OCI-LY1 (cell line): ENCODE measurements around the gene PRG3.

ENCODE experiments used
- H2AFZ ChIP-seq: fragments of 200-600 bp; sonication (generic), shearing (Covaris generic); 2 replicates; pipeline ENCODE4 v1.6.0; 2014; ENCODE audit warnings: antibody characterized with exemption, mild to moderate bottlenecking, low read length
- H3F3A ChIP-seq: fragments of 200-600 bp; sonication (generic), shearing (Covaris generic); 2 replicates; pipeline ENCODE4 v1.6.0; 2014; ENCODE audit warnings: mild to moderate bottlenecking, antibody characterized with exemption, low read length, moderate library complexity; ENCODE audit not compliant: insufficient read depth
- H3K27ac ChIP-seq: fragments of 200-600 bp; sonication (generic); 2 replicates; pipeline ENCODE4 v1.5.1; 2014; ENCODE audit warnings: low read length, mixed run types, mild to moderate bottlenecking, low read depth; ENCODE audit not compliant: poor library complexity, severe bottlenecking
- H3K27me3 ChIP-seq: fragments of 200-600 bp; sonication (generic); 2 replicates; pipeline ENCODE4 v1.6.0; 2014; ENCODE audit warnings: antibody characterized with exemption, mild to moderate bottlenecking, low read length, moderate library complexity; ENCODE audit not compliant: insufficient read depth
- H3K36me3 ChIP-seq: fragments of 200-600 bp; sonication (generic); 2 replicates; pipeline ENCODE4 v1.6.1; 2014; ENCODE audit warnings: mild to moderate bottlenecking, antibody characterized with exemption, low read length, moderate library complexity, mixed read lengths; ENCODE audit not compliant: insufficient read depth
- H3K4me1 ChIP-seq: fragments of 200-600 bp; sonication (generic); 2 replicates; pipeline ENCODE4 v1.5.1; 2014; ENCODE audit warnings: mild to moderate bottlenecking, low read length, moderate library complexity; ENCODE audit not compliant: insufficient read depth, severe bottlenecking
- H3K4me2 ChIP-seq: fragments of 200-600 bp; sonication (generic), shearing (Covaris generic); 2 replicates; pipeline ENCODE4 v1.6.1; 2014; ENCODE audit warnings: low read length
- H3K4me3 ChIP-seq: fragments of 200-600 bp; sonication (generic); 2 replicates; pipeline ENCODE4 v1.5.1; 2014; ENCODE audit warnings: low read length, low read depth, mild to moderate bottlenecking, mixed read lengths; ENCODE audit not compliant: poor library complexity, severe bottlenecking
- H3K79me2 ChIP-seq: fragments of 200-600 bp; shearing (Covaris generic); 2 replicates; pipeline ENCODE4 v1.6.1; 2016; ENCODE audit warnings: mixed run types, low read length, mixed read lengths; ENCODE audit not compliant: insufficient read depth
- H3K9ac ChIP-seq: fragments of 200-600 bp; sonication (generic), shearing (Covaris generic); 2 replicates; pipeline ENCODE4 v1.6.1; 2014; ENCODE audit warnings: mild to moderate bottlenecking, low read length, mixed read lengths
- H3K9me2 ChIP-seq: fragments of 200-600 bp; sonication (generic), shearing (Covaris generic); 2 replicates; pipeline ENCODE4 v1.6.1; 2014; ENCODE audit warnings: low read depth, mild to moderate bottlenecking, low read length, mixed read lengths
- H3K9me3 ChIP-seq: fragments of 200-600 bp; shearing (Covaris generic); 2 replicates; pipeline ENCODE4 v1.6.1; 2014; ENCODE audit warnings: low read length, mixed read lengths
- H4K20me1 ChIP-seq: fragments of 200-600 bp; sonication (generic), shearing (Covaris generic); 2 replicates; pipeline ENCODE4 v1.6.0; 2016; ENCODE audit warnings: mild to moderate bottlenecking, low read length; ENCODE audit not compliant: insufficient read depth
- CTCF ChIP-seq: fragments of 200-600 bp; sonication (generic), shearing (Covaris generic); IDR thresholded peaks from 2 replicates; pipeline ENCODE4 v1.5.1; 2017; ENCODE audit warnings: mild to moderate bottlenecking, antibody characterized with exemption, low read length, moderate library complexity, mixed read lengths
- EZH2 ChIP-seq: fragments of 200-600 bp; sonication (generic), shearing (Covaris generic); IDR thresholded peaks from 2 replicates; pipeline ENCODE4 v1.8.0; 2017; ENCODE audit warnings: borderline replicate concordance, mixed run types, mild to moderate bottlenecking, antibody characterized with exemption, low read length, moderate library complexity, mixed read lengths

PRG3 gene

GRCh38 chr11:57347336-57347735, 33.6 kb downstream of the PRG3 start:
- H3K9me3 ChIP-seq: peaks cover 5% of the 10 kb centered on the region; the same call in 1 of the 2 replicates
- no peak overlapping the region for H3K9ac ChIP-seq
- H3K36me3 ChIP-seq: no peaks in the 10 kb centered on the region
- H2AFZ ChIP-seq: no peak overlapping the region
- no peak overlapping the region for H3K4me2 ChIP-seq
- no peaks in the 10 kb centered on the region for H4K20me1 ChIP-seq
- no peaks in the 10 kb centered on the region for H3K4me1 ChIP-seq
- no peaks in the 10 kb centered on the region for H3K9me2 ChIP-seq
- H3K4me3 ChIP-seq: no peak overlapping the region
- TF ChIP-seq EZH2: no peak
- TF ChIP-seq CTCF: no peak
- no peaks in the 10 kb centered on the region for H3K79me2 ChIP-seq
- H3F3A ChIP-seq: no peaks in the 10 kb centered on the region
- H3K27me3 ChIP-seq: no peaks in the 10 kb centered on the region; the same call in 1 of the 2 replicates
- H3K27ac ChIP-seq: no peak overlapping the region

- no peaks in the 10 kb centered on the region for H3K4me1 ChIP-seq
- H3K79me2 ChIP-seq: no peaks in the 10 kb centered on the region
- H3K36me3 ChIP-seq: no peaks in the 10 kb centered on the region
- TF ChIP-seq CTCF: peak; percentile 60
- TF ChIP-seq EZH2: no peak
- no peak overlapping the region for H3K9ac ChIP-seq
- no peaks in the 10 kb centered on the region for H3K9me3 ChIP-seq
- no peak overlapping the region for H3K27ac ChIP-seq
- H2AFZ ChIP-seq: no peak overlapping the region
- H3K9me2 ChIP-seq: no peaks in the 10 kb centered on the region
- H3F3A ChIP-seq: no peaks in the 10 kb centered on the region
- no peaks in the 10 kb centered on the region for H4K20me1 ChIP-seq
- H3K4me2 ChIP-seq: no peak overlapping the region
- no peaks in the 10 kb centered on the region for H3K27me3 ChIP-seq
- no peak overlapping the region for H3K4me3 ChIP-seq
Measured at GRCh38 chr11:57345555-57346211, 35.3 kb downstream of the PRG3 start.

- no peaks in the 10 kb centered on the region for H3F3A ChIP-seq
- H3K4me1 ChIP-seq: no peaks in the 10 kb centered on the region
- no peak overlapping the region for H3K9ac ChIP-seq
- H3K79me2 ChIP-seq: no peaks in the 10 kb centered on the region
- no peak for TF ChIP-seq EZH2
- TF ChIP-seq CTCF: no peak
- no peaks in the 10 kb centered on the region for H3K9me3 ChIP-seq
- H3K9me2 ChIP-seq: no peaks in the 10 kb centered on the region
- no peak overlapping the region for H2AFZ ChIP-seq
- no peaks in the 10 kb centered on the region for H4K20me1 ChIP-seq
- H3K4me2 ChIP-seq: no peak overlapping the region
- H3K27ac ChIP-seq: no peak overlapping the region
- H3K36me3 ChIP-seq: no peaks in the 10 kb centered on the region
- no peak overlapping the region for H3K4me3 ChIP-seq
- no peaks in the 10 kb centered on the region for H3K27me3 ChIP-seq
Measured at GRCh38 chr11:57344826-57345225, 36.1 kb downstream of the PRG3 start.
